GM12878 (cell line): ENCODE measurements around the gene RNF175. TPM values are rescaled to one million over a fixed set of nuclear protein-coding genes. Genes with fewer than 3 reads are reported as not detected.

ENCODE experiments used
- ATAC-seq: fragments of 200-7000 bp; cut with Tn5 transposase; 3 replicates; pipeline ENCODE4 v1.9.1; 2020; ENCODE audit warnings: mild to moderate bottlenecking, moderate library complexity
- BruUV-seq: library from RNA; stranded (reverse); fragments of 400-500 nt; replicated peaks from 2 replicates; lab custom pipeline; 2021; lab: Mats Ljungman, UMichigan
- CTCF ChIA-PET: fragments of 300-600 bp; sonication (Branson Sonifier 250); formaldehyde crosslinking; extraction: SDS; loops from one replicate; lab custom pipeline; 2021; ENCODE audit warnings: inconsistent platforms; lab: Yijun Ruan, JAX
- POLR2A ChIA-PET: fragments of 350-600 bp; formaldehyde crosslinking; extraction: SDS; loops from one replicate; lab custom pipeline; 2021; ENCODE audit warnings: inconsistent platforms; lab: Charles Lee
- RAD21 ChIA-PET: fragments of 300-600 bp; sonication (Branson Sonifier 250); formaldehyde crosslinking; loops from one replicate; lab custom pipeline; 2023; ENCODE audit warnings: antibody characterized with exemption; ENCODE audit not compliant: unreplicated experiment; lab: Charles Lee
- SMC1A ChIA-PET: fragments of 300-600 bp; sonication (Branson Sonifier 250); formaldehyde crosslinking; loops from one replicate; lab custom pipeline; 2023; ENCODE audit not compliant: unreplicated experiment, uncharacterized antibody; lab: Charles Lee
- DNase-seq: peaks from one replicate; pipeline ENCODE4 v3.0.0-alpha.2; 2011; ENCODE audit warnings: low read depth, low spot score
- FAIRE-seq: peaks from 3 replicates; lab custom pipeline; 2011; peaks lifted over from hg19 to GRCh38; lab: Jason Lieb, UNC
- H2AFZ ChIP-seq: 2 replicates; pipeline ENCODE4 v1.6.0; 2011; ENCODE audit warnings: low read depth, low read length, control low read depth; ENCODE audit not compliant: control insufficient read depth
- H3K27ac ChIP-seq: 2 replicates; pipeline ENCODE4 v1.5.1; 2011; ENCODE audit warnings: control low read depth; ENCODE audit not compliant: control insufficient read depth, insufficient read depth
- H3K27me3 ChIP-seq, 2 experiments: replicated peaks in 1 of 2; 2 replicates each; pipeline versions ENCODE4 v1.6.0 to v1.6.1; 2011; ENCODE audit warnings: low read length in 1 of 2; ENCODE audit not compliant: control insufficient read depth in 2 of 2, insufficient read depth in 2 of 2
- H3K36me3 ChIP-seq, 2 experiments: 2 replicates each; pipeline ENCODE4 v1.5.1; 2011; ENCODE audit warnings: low read length in 1 of 2; ENCODE audit not compliant: control insufficient read depth in 2 of 2, insufficient read depth in 2 of 2
- H3K4me1 ChIP-seq: 2 replicates; pipeline ENCODE4 v1.6.1; 2011; ENCODE audit warnings: mild to moderate bottlenecking, low read length, moderate library complexity, mixed read lengths; ENCODE audit not compliant: control insufficient read depth, insufficient read depth
- H3K4me2 ChIP-seq: 2 replicates; pipeline ENCODE4 v1.6.0; 2011; ENCODE audit warnings: control low read depth; ENCODE audit not compliant: control insufficient read depth, insufficient read depth
- H3K4me3 ChIP-seq: fragments of 200-600 bp; sonication (generic); 2 replicates; pipeline ENCODE4 v1.5.1; 2016
- H3K79me2 ChIP-seq: 2 replicates; pipeline ENCODE4 v1.6.0; 2011; ENCODE audit warnings: low read length; ENCODE audit not compliant: control insufficient read depth, insufficient read depth
- H3K9ac ChIP-seq: 2 replicates; pipeline ENCODE4 v1.8.0; 2011; ENCODE audit warnings: low read length, control low read depth, mixed read lengths; ENCODE audit not compliant: control insufficient read depth, insufficient read depth
- H3K9me3 ChIP-seq: replicated peaks from 3 replicates; pipeline ENCODE4 v1.5.1; 2011; ENCODE audit warnings: mild to moderate bottlenecking, low read length; ENCODE audit not compliant: control insufficient read depth, insufficient read depth
- H4K20me1 ChIP-seq: 2 replicates; pipeline ENCODE4 v1.6.0; 2011; ENCODE audit not compliant: control insufficient read depth, insufficient read depth
- EED ChIP-seq: sonication (generic); IDR thresholded peaks from 2 replicates; pipeline ENCODE4 v1.6.1; 2016; ENCODE audit warnings: antibody characterized with exemption, low read depth
- GABPA ChIP-seq: IDR thresholded peaks from 2 replicates; pipeline ENCODE4 v1.6.1; 2014; ENCODE audit warnings: antibody characterized with exemption, low read depth, mild to moderate bottlenecking, inconsistent platforms
- HDGF ChIP-seq: fragments of 450-650 bp; IDR thresholded peaks from 2 replicates; pipeline ENCODE4 v1.6.1; 2016; ENCODE audit warnings: antibody characterized with exemption
- JUNB ChIP-seq: IDR thresholded peaks from 2 replicates; pipeline ENCODE4 v1.6.1; 2016; ENCODE audit warnings: antibody characterized with exemption, mild to moderate bottlenecking
- MTA3 ChIP-seq: IDR thresholded peaks from 2 replicates; pipeline ENCODE4 v1.6.1; 2012; ENCODE audit warnings: low read length, inconsistent platforms, borderline replicate concordance
- RCOR1 ChIP-seq: conservative IDR thresholded peaks from 2 replicates; pipeline ENCODE4 v1.6.1; 2012; ENCODE audit warnings: low read depth, low read length, improper control_type of control experiment
- SMAD1 ChIP-seq: fragments of 450-650 bp; IDR thresholded peaks from 2 replicates; pipeline ENCODE4 v1.6.1; 2018; ENCODE audit warnings: mild to moderate bottlenecking, low read depth; ENCODE audit not compliant: partially characterized antibody
- TARDBP ChIP-seq: IDR thresholded peaks from 2 replicates; pipeline ENCODE4 v1.6.1; 2016; ENCODE audit warnings: borderline replicate concordance
- TBL1XR1 ChIP-seq: IDR thresholded peaks from 2 replicates; pipeline ENCODE4 v1.6.1; 2012; ENCODE audit warnings: low read depth, low read length, improper control_type of control experiment
- YBX1 ChIP-seq: fragments of 450-650 bp; IDR thresholded peaks from 2 replicates; pipeline ENCODE4 v1.6.1; 2016; ENCODE audit warnings: antibody characterized with exemption
- WGBS: methylation state at CpG from one replicate; pipeline ENCODE4 v1.1.6; 2016; ENCODE audit warnings: low lambda C conversion rate; ENCODE audit not compliant: insufficient replicate concordance, insufficient coverage; ENCODE audit errors: missing lambda C conversion rate; 5-methylcytosine and 5-hydroxymethylcytosine counted together
- in situ Hi-C: fragments of 300-500 bp; cut with MboI; formaldehyde crosslinking; loops from 9 replicates; pipeline ENCODE4 v1.14.3; 2018; ENCODE audit warnings: mixed read lengths
- intact Hi-C: fragments of 100-400 bp; cut with micrococcal nuclease; formaldehyde crosslinking; loops from one replicate; pipeline ENCODE4 v1.14.2; 2022; ENCODE audit not compliant: unreplicated experiment
- polyA plus RNA-seq, 11 experiments: library from polyadenylated mRNA; depleted of rRNA in 4 of 11; unstranded in 6 of 11; stranded (reverse) in 5 of 11; fragments of >200 nt; fragmentation: Nextera tagmentation in 4 of 11; fragmentation: Illumina TruSeq in 1 of 11; extraction: Ambion mirVana in 4 of 11; extraction: Trizol in 1 of 11; gene quantifications; 1 replicate in 1 of 11; 2 replicates in 10 of 11; pipeline versions ENCODE4 v1.2.1 to v1.2.3, GENCODE V29; 2011 to 2016; ENCODE audit warnings: inconsistent platforms in 2 of 11, missing spikeins in 2 of 11, low read depth in 1 of 11
- total RNA-seq, 4 experiments: library from RNA; depleted of rRNA in 3 of 4; stranded (reverse); fragments of >200 nt in 3 of 4; fragmentation: Illumina TruSeq in 1 of 4; extraction: Trizol in 1 of 4; gene quantifications; 2 replicates each; pipeline versions ENCODE4 v1.2.1 to v1.2.3, GENCODE V29; 2013 to 2021
- TF ChIP-seq, protein P1 (sequence below): fragments of 150-350 bp; IDR thresholded peaks from 2 replicates; pipeline ENCODE4 v1.6.1; 2016; ENCODE audit warnings: low read depth, low read length
- TF ChIP-seq, protein P2 (sequence below): fragments of 450-650 bp; formaldehyde crosslinking; IDR thresholded peaks from 2 replicates; pipeline ENCODE4 v1.4.0; 2022; ENCODE audit warnings: mild to moderate bottlenecking, moderate library complexity

The RNF175 gene
- total and polyA plus RNA-seq, 10 of the 15 experiments (the other 5 are each of a cell fraction or from before 2014, with no cell fraction given): not detected

DNA sequence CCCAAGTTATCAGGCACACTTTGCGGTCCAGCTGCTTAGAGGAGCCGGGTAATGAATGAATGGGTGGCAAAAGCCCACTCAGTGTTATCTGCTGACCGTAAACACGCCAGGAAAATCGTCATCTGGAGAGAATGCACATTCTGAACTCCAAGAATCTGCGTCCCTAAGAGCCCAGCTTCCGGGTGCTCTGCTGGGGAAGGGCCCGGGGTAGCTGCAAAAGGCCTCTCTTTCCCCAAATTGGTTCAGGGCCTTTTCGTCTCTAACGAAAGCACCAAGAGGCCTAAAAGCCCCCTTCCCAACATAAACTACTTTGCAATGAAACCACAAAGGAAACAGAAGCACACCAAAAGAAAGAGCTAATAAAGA lies 30.7 kb upstream of the RNF175 start:
- no peak for TF ChIP-seq MTA3
- Histone ChIP-seq H3K36me3 (no peaks in the 10 kb centered on the region), H3K27me3 (peaks cover 30 to 34% of the 10 kb centered on the region in 2 experiments), H3K9me3 (no peaks in the 10 kb centered on the region), H3K27ac (no peak overlapping the region), H3K9ac (no peak overlapping the region), H3K4me3 (no peak overlapping the region), H2AFZ (no peak overlapping the region), H4K20me1 (no peaks in the 10 kb centered on the region), H3K4me1 (no peaks in the 10 kb centered on the region), H3K4me2 (no peak overlapping the region), H3K79me2 (no peaks in the 10 kb centered on the region)
- RAD21 ChIA-PET: no interaction called here
- WGBS: 19% methylated on average over 10 of the region's 10 CpGs
- in situ Hi-C loops: no loop called here
- DNase-seq: no peak
- ATAC-seq: no peak
- CTCF ChIA-PET: no interaction called here
- BruUV-seq: no TSS peak
- SMC1A ChIA-PET: no interaction called here
- intact Hi-C loops: no loop called here
- no peak for FAIRE-seq
- POLR2A ChIA-PET: no interaction called here

DNA sequence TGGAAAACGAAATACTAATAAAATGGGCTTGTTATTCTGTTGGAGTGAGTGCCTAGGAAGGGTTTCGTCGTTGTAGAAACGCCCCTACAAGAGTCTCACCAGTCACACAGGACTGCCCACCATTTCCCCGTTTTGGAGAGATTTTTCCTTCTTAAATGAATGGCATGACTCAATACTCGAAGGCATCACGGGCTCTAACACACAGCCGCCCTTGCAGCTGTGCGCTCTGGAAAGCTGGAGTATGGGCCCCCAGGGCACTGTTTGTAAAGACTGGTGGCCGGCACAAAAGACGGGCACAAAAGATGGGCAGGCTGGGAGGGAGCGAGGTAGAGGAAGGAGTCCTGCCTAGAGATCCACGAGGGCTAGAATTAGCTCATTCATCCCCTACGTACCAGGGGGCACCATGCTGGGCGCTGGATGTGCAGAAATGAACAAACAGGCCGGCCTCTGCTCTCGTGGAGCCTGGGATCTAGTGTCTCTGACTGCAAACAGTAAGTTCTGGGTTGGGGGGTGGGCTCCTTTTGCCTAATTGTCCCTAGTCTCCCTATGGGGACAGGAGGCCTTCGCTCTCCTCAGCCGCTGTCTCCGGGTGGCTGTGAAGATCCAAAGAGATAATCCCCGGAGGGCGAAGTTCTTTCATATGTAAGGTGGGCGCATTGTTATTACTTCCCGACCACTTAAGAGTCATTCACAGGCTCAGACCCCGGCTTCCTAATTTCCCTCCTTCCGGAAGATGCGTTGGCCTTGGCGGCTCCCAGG lies 30.1 kb upstream of the RNF175 start:
- H3K4me2 ChIP-seq: no peak overlapping the region
- FAIRE-seq (no peak), DNase-seq (no peak), ATAC-seq (no peak)
- ChIA-PET RAD21 (no interaction called here), SMC1A (no interaction called here), POLR2A (no interaction called here), CTCF (no interaction called here)
- H3K36me3 ChIP-seq: no peaks in the 10 kb centered on the region
- no peaks in the 10 kb centered on the region for H3K4me1 ChIP-seq
- no peak overlapping the region for H3K9ac ChIP-seq
- 39% methylated on average over 28 of the region's 28 CpGs for WGBS
- H3K27ac ChIP-seq: no peak overlapping the region
- peaks cover 30 to 34% of the 10 kb centered on the region in 2 experiments for H3K27me3 ChIP-seq
- no peak overlapping the region for H3K4me3 ChIP-seq
- H4K20me1 ChIP-seq: no peaks in the 10 kb centered on the region
- H3K9me3 ChIP-seq: no peaks in the 10 kb centered on the region
- in situ Hi-C loops (no loop called here), intact Hi-C loops (loop anchor here (10.0 kb wide), 1 partner anchor 225 kb away; no protein-coding TSS in a partner anchor)
- no TSS peak for BruUV-seq
- no peak overlapping the region for H2AFZ ChIP-seq
- H3K79me2 ChIP-seq: no peaks in the 10 kb centered on the region
- TF ChIP-seq EED (no peak), RCOR1 (no peak), JUNB (no peak), GABPA (no peak), TBL1XR1 (no peak), HDGF (no peak), YBX1 (no peak), SMAD1 (no peak), TARDBP (no peak)
- TF ChIP-seq, protein P1, sequence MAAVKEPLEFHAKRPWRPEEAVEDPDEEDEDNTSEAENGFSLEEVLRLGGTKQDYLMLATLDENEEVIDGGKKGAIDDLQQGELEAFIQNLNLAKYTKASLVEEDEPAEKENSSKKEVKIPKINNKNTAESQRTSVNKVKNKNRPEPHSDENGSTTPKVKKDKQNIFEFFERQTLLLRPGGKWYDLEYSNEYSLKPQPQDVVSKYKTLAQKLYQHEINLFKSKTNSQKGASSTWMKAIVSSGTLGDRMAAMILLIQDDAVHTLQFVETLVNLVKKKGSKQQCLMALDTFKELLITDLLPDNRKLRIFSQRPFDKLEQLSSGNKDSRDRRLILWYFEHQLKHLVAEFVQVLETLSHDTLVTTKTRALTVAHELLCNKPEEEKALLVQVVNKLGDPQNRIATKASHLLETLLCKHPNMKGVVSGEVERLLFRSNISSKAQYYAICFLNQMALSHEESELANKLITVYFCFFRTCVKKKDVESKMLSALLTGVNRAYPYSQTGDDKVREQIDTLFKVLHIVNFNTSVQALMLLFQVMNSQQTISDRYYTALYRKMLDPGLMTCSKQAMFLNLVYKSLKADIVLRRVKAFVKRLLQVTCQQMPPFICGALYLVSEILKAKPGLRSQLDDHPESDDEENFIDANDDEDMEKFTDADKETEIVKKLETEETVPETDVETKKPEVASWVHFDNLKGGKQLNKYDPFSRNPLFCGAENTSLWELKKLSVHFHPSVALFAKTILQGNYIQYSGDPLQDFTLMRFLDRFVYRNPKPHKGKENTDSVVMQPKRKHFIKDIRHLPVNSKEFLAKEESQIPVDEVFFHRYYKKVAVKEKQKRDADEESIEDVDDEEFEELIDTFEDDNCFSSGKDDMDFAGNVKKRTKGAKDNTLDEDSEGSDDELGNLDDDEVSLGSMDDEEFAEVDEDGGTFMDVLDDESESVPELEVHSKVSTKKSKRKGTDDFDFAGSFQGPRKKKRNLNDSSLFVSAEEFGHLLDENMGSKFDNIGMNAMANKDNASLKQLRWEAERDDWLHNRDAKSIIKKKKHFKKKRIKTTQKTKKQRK: no peak
- TF ChIP-seq, protein P2, sequence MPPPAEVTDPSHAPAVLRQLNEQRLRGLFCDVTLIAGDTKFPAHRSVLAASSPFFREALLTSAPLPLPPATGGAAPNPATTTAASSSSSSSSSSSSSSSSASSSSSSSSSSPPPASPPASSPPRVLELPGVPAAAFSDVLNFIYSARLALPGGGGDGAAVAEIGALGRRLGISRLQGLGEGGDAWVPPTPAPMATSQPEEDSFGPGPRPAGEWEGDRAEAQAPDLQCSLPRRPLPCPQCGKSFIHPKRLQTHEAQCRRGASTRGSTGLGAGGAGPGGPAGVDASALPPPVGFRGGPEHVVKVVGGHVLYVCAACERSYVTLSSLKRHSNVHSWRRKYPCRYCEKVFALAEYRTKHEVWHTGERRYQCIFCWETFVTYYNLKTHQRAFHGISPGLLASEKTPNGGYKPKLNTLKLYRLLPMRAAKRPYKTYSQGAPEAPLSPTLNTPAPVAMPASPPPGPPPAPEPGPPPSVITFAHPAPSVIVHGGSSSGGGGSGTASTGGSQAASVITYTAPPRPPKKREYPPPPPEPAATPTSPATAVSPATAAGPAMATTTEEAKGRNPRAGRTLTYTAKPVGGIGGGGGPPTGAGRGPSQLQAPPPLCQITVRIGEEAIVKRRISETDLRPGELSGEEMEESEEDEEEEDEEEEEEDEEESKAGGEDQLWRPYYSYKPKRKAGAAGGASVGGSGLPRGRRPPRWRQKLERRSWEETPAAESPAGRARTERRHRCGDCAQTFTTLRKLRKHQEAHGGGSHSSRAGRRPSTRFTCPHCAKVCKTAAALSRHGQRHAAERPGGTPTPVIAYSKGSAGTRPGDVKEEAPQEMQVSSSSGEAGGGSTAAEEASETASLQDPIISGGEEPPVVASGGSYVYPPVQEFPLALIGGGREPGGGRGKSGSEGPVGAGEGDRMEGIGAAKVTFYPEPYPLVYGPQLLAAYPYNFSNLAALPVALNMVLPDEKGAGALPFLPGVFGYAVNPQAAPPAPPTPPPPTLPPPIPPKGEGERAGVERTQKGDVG: no peak
